T47D (cell line): Measurements from ENCODE around the gene LINC01488.

Experiments used
- DNase-seq, 2 experiments: peaks; one replicate each; pipeline versions ENCODE4 v3.0.0 to v3.0.0-alpha.2; 2011 to 2012; ENCODE audit warnings: low read depth in 1 of 2, low spot score in 1 of 2
- JUND ChIP-seq: IDR thresholded peaks from 2 replicates; pipeline ENCODE4 v1.6.1; 2012; ENCODE audit warnings: low read depth
- in situ Hi-C: cut with HindIII; loops from 2 replicates; pipeline ENCODE4 v1.10.0; 2016; ENCODE audit warnings: low sequenced_read_pairs, low pct_unique_long_range_greater_than_20kb

Gene LINC01488

GRCh38 chr11:69462106-69462951 is 19.1 kb upstream of the LINC01488 start:
- no peak for TF ChIP-seq JUND
- DNase-seq = no peak
- in situ Hi-C loops = no loop called here

- DNase-seq = no peak
- TF ChIP-seq JUND = no peak
- in situ Hi-C loops = no loop called here
Observed at GRCh38 chr11:69463181-69463994, 18.1 kb upstream of the LINC01488 start.

- TF ChIP-seq JUND = no peak
Observed at GRCh38 chr11:69463995-69464960, 17.2 kb upstream of the LINC01488 start.

GRCh38 chr11:69465236-69466000 is 16.0 kb upstream of the LINC01488 start:
- no peak for DNase-seq
- in situ Hi-C loops = no loop called here
- no peak for TF ChIP-seq JUND

More at GRCh38 chr11:69463995-69464960, 17.2 kb upstream of the LINC01488 start:
- DNase-seq = no peak
- in situ Hi-C loops = no loop called here

GRCh38 chr11:69466039-69466438 is 15.4 kb upstream of the LINC01488 start:
- no peak for TF ChIP-seq JUND
- in situ Hi-C loops = no loop called here
- no peak for DNase-seq

GRCh38 chr11:69467196-69467595 is 14.3 kb upstream of the LINC01488 start:
- no peak for TF ChIP-seq JUND
- DNase-seq = no peak
- in situ Hi-C loops = no loop called here

- in situ Hi-C loops = no loop called here
- no peak for DNase-seq
- no peak for TF ChIP-seq JUND
Observed at GRCh38 chr11:69467646-69468045, 13.8 kb upstream of the LINC01488 start.

- no peak for TF ChIP-seq JUND
- no peak for DNase-seq
- in situ Hi-C loops = no loop called here
Observed at GRCh38 chr11:69468221-69468620, 13.2 kb upstream of the LINC01488 start.

GRCh38 chr11:69468911-69469885 is 12.3 kb upstream of the LINC01488 start:
- no peak for DNase-seq
- no peak for TF ChIP-seq JUND
- in situ Hi-C loops = no loop called here

- DNase-seq = no peak
- in situ Hi-C loops = no loop called here
- TF ChIP-seq JUND = no peak
Observed at GRCh38 chr11:69470301-69470700, 11.2 kb upstream of the LINC01488 start.
